Frontal cortex (tissue), 4 donors: Measurements from ENCODE around the gene TTC17. TPM values are rescaled to one million over a fixed set of nuclear protein-coding genes. Genes with fewer than 3 reads are reported as not detected.
"Not testable (repeated sequence)": the region's sequence is repeated elsewhere in the genome, so short reads cannot be mapped to it uniquely, and the experiment has no call there.

Experiments used
- DNase-seq, 2 donors: peaks; one replicate each; pipeline ENCODE4 v3.0.0; 2012; ENCODE audit warnings: low spot score in 2 of 2
- FAIRE-seq: peaks from 2 replicates; lab custom pipeline; 2012; peaks lifted over from hg19 to GRCh38; lab: Jason Lieb, UNC
- total RNA-seq: library from RNA; depleted of rRNA; stranded (reverse); fragments of >200 nt; gene quantifications from one replicate; pipeline ENCODE4 v1.2.3, GENCODE V29; 2014
- donor health status: control.
- donor health status: control.
- donor health status: control.

The TTC17 gene
- total RNA-seq, 1 donor from 2014 or later, result 91.3 TPM

DNA sequence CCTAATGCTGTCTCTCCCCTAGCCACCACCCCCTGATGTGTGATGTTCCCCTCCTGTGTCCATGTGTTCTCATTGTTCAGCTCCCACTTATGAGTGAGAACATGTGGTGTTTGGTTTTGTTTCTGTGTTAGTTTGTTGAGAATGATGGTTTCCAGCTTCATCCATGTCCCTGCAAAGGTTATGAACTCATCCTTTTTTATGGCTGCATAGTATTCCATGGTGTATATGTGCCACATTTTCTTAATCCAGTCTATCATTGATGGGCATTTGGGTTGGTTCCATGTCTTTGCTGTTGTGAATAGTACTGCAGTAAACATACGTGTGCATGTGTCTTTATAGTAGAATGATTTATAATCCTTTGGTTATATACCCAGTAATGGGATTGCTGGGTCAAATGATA, 72.2 kb downstream of the TTC17 start:
- DNase-seq, FAIRE-seq: not testable (repeated sequence)

DNA sequence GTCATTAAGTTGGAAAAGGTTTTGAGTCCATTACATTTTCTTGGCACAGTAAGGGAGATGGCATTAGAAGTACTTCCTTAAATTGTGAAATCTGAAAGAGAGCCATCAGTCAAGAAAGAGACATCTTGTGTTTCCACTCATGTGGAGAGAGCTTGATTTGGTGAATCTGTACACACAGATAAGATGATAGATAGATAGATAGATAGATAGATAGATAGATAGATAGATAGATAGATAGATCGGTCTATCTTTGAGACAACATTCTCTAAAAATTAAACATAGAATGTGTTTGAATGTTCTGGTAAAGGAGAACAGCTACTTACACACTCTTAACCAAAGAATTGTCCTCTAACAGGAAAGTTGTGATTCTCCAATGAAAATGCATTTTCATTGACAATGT, 76.2 kb downstream of the TTC17 start:
- FAIRE-seq, result no peak
- no peak for DNase-seq

DNA sequence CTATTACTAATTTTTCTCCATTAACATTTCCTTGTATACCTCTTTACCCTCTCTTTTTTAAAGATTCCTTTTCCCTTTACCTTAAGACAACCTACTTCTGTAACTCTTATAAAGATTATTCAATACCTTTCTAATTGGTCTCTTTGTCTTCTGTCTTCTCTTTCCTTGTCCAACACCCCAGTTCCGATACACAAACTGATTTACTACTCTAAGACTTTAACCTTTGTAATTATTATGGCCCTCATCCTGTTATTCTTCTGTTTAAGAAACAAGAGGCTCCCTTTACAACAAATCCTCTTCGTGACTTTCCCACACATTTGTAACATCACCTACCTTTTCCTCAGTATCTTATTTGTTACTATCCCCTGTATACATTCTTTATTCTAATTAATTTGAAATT, 81.8 kb downstream of the TTC17 start:
- DNase-seq (no peak), FAIRE-seq (no peak)

DNA sequence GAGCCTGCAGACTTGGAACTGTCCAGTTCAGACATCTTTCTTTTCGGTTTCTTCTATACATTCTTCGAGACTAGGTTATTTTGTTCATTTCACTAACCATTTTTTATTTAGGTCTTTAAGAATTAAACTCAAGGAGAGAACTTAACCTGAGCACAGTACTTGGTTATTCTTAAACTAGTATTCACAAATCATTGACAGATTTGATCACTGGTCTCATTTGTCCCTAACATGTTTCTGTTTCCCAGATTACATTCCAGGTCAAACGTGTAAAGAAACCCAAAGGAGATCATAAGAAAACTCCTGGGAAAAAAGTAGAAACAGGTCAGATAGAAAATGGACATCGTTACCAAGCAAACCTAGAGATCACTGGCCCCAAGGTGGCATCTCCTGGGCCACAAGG, 85.1 kb downstream of the TTC17 start:
- FAIRE-seq (no peak), DNase-seq (no peak)

DNA sequence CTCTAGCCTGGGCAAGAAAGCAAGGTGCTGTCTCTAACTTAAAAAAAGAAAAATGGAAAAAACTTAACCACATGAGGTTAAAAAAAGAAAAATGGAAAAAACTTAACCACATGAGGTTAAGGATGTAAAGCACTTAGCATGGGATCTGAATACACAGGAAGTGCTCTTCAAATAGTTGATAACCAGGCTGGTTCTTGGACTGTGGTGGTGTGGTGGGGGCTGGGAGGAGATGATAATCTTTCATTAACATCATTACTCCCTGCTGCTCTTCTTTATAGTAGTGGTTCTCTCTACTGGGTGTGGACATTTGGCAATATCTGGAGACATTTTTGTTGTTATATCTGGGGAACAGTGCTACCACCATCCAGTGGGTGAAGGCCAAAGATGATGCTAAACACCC, 88.4 kb downstream of the TTC17 start:
- no peak for FAIRE-seq
- DNase-seq, result no peak

DNA sequence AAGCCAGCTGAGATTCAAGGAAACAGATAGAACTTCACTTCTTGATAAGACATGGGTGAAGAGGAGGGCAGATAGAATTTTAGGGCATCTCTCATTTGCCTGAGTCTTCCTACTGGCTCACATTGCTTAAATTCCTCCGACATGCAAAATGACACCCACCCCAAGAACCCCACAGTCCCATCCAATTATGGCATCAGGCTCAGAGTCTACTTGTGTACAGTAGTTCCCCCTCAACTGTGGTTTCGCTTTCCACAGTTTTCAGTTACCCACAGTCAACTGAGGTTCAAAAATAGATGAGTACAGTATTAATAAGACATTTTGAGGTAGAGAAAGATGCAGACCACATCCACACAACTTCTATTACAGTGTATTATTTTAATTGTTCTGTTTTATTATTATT, 99.8 kb downstream of the TTC17 start:
- DNase-seq (no peak), FAIRE-seq (no peak)

DNA sequence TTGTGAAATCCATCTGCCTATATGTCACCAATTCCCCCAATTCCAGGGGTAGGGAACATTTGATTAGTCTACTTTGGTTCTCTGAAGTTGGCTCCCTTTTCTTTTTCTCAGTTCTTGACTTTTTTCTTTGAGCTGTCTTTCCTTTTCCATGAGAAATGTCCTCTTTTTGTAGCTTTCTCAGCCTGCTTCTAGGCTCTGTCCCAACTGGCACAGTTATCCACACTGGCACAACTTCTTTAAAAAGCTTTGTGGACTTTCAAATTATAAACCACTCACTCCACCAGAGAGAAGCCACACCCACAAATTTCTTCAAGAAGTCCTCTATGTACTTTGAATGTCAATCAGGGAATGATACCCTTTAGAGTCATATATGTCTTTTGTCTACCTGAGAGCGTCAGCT, 100.5 kb downstream of the TTC17 start:
- FAIRE-seq, result no peak
- no peak for DNase-seq

DNA sequence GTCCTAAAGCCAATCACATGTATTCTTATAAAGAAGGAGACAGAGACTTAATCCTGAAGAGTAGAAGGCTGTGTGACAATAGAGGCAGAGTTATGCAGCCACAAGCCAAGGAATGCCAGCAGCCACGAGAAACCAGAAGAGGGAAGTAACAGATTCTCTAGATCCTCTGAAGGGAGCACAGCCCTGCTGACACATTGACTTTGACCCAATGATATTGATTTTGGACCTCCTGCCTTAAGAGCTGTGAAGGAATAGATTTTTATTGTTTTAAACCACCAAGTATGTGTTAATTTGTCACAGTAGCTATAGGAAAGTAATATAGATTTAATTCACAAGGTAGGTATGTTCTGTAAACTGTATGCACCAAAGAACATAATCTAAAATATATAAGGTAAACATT, 103.6 kb downstream of the TTC17 start:
- FAIRE-seq (no peak), DNase-seq (no peak)

DNA sequence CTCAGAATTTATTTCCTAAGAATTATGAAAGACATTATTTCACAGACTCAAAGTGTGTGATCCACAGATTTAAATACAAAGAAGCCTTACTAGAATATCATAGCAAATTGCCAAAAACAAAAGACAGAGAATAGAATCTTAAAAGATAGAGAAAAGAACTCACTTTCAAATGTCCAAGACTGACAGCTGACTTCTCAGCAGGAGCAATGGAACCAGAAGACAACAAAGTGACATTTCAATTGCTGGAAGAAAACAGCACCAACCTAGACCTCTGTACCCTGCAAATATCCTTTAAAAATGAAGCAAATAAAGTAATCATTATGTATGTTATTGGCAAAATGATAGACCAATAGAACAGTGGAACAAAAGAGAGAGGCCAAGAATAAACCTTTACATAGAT, 109.2 kb downstream of the TTC17 start:
- FAIRE-seq (no peak), DNase-seq (no peak)

DNA sequence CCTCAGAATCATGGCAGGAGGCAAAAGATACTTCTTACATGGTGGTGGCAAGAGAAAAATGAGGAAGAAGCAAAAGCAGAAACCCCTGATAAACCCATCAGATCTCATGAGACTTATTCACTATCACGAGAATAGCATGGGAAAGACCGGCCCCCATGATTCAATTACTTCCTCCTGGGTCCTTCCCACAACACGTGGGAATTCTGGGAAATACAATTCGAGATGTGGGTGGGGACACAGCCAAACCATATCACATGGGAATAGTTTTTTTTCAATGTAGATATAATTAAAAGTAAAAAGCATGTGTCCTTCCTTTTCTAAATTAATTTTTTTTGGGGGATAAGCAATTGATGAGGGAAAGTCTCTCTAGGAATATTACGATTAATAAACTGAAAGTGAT, 118.8 kb downstream of the TTC17 start:
- not testable (repeated sequence) for DNase-seq, FAIRE-seq

DNA sequence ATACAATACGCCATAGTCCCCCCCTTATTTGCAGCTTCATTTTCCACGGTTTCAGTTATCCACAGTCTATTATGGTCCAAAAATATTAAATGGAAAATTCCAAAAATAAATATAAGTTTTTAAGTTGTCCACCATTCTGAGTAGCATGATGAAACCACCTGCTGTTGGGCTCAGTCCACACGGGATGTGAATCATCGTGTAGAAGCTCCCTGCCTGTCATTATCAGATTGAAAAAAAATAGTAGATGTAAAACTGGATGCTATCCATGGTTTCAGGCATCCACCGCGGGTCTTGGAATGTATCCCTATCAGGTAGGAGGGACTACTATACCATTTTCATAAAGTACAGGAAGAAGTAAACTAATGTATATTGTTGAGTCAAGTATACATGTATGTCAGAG, 127.4 kb downstream of the TTC17 start:
- FAIRE-seq (no peak), DNase-seq (no peak)

DNA sequence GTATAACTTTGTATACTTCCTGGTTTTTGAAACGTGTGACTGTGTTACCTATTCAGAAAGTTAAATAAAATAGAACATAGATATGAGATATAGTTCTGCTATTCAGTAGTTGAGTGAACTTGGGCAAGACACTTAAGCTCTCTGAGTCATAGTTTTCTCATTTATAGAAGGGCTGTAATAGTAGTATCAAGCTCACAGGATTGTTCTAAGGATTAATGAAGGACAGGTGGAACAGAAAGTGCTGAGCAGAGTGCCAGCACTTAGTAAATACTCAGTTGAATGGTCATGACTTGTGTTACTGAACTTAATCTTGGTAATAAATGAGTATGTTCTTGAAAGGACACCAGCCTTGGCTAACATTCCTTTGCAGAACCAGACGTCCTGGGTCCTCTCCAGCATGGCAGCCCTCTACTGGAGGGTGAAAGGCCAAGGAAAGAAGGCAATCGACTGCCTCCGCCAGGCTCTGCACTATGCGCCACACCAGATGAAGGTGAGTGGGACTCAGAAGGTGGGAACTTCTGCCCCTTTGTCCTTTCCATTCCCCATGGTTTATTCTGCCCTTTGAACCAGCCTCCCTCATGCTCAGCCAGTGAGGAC, 131.2 kb downstream of the TTC17 start:
- FAIRE-seq (no peak), DNase-seq (no peak)

DNA sequence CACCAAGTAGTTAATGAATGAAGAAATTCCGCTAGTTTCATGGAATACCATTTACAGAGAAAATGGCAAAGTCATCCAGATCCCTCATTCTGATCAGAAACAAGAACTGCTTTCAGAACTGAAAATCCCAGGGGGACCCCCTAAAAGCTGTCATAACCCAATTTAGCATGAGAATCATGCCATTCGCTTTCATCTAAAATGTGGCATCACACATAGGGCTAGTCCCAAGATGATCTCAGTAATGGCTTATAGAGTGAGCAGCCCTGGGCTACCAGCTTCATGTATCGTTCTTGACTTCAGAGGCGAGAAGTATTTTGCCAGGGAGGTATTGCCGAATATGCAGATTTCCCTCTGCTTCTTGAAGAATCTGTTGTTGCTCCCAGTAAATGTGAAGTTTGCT, 134.0 kb downstream of the TTC17 start:
- no peak for FAIRE-seq
- no peak for DNase-seq

DNA sequence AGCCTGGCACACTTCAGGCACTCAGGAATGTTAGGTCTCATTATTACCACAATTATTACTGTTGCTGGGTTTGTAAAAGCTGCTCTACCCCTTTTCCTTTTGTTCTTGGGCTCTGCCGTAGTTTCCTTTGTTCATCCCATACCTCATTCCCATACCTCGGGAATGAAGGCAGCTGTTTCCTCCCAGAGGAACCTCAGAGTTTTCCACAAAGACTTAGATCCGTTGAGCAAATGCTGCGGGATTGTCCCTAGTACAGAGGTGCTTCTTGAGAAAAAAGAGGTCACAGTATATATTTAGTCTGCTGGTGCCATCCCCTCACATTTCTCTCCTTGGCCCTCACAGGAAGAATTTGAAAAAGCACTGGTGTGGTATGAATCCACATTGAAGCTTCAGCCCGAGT, 134.7 kb downstream of the TTC17 start:
- no peak for FAIRE-seq

DNA sequence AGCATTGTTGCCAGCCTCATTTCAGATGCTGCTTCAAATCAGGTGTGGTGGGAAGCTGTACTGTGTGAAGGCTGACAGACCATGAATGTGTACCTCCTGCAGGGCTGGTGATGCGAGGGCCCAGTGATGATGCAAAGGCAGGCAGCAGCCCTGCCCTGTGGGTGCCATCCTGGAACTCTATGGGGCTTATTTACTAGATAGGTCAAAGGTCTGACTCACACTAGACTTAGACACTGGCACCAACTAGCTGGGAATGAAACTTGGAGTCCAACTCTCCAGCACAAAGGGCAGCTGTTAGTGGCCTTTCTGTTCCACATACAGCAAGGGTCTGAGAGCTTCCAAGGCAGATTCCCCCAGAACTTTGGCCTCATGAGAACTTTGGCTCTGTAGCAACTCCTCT, 138.4 kb downstream of the TTC17 start:
- DNase-seq (no peak), FAIRE-seq (no peak)

More for the DNA sequence above, 134.7 kb downstream of the TTC17 start:
- DNase-seq, result no peak

DNA sequence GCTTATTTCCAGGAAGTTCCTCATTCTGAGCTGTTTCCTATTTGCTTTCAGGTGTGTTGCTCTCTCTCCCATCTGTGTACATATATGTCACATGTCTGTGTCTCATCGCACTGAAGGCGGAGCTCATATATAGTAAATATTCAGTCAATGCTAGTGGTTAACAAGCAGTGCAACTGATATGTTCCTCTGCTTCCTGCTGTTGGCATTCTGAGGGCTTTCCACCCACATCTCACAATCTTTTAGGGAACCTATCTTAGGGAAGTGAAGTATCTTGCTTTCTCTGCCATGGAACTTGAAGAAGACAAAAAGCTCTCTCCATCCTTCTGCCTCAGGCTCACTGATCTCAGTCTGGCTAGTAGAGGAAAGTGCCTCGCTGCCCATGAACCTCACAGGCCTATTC, 139.8 kb downstream of the TTC17 start:
- no peak for DNase-seq
- FAIRE-seq, result no peak

DNA sequence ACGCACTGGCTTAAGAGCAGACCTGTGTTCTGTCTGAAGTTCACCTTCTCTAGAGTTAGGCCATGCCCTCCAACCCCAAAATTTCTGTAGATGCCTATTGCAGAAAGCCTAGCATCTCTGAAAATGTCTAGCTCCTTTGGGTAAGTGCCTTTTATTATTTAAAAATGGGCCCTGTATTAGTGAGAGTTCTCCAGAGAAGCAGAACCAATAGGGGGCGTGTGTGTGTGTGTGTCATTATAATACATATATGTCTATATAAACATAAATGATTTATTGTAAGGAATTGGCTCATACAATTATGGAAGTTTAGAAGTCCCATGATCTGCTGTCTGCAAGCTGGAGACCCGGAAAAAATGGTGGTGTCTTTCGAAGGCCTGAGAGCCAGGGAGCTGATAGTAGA, 144.7 kb downstream of the TTC17 start:
- DNase-seq (no peak), FAIRE-seq (no peak)

DNA sequence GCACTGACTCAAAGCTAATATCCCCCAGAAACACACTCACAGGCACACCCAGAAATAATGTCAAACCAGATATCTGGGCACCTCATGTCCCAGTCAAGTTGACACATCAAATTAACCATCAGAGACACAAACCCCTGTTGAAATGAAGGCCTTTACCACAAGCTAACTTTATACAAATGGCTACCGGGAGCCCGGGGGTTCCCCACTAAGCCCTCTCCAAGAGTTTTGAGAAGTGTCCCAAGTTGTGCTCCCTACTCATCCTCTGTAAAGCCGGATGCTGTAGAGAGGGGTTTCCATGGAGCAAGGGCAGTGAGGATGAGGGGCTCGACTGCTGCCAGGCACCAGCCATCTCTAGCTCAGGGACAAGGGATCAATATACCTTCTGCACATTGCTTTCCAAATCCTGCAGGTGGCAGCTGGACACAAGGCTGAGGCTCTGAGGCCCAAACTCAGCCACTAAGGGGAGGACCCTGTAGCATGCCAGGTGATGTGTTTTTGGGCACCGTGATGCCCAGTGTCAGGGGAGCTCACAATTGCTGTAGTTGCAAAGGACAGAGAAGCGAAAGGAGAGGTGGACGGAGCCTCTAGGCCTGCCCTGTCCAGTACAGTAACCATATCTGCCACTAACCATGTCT, 145.7 kb downstream of the TTC17 start:
- DNase-seq (peak in 1 of 2 donors; percentile 33), FAIRE-seq (no peak)

DNA sequence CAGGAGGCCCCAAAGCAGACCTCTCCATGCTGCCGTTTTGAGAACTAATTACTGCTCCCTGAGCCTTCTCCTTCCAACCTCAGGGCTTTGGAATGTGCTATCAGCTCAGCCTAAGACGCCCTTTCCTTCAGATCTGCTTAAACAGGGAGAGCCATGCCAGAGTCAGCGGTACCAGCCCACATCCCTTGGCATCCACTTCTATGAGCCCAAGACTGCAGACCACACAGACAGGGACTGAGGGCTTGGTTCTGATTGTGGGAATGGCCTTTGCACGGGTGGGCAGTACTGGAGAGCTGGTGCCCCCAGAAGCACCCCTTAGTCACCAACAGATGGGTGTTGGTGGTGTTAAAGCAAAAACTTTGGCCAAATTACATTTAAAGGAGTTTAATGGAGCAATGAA, 146.5 kb downstream of the TTC17 start:
- DNase-seq (no peak), FAIRE-seq (no peak)

DNA sequence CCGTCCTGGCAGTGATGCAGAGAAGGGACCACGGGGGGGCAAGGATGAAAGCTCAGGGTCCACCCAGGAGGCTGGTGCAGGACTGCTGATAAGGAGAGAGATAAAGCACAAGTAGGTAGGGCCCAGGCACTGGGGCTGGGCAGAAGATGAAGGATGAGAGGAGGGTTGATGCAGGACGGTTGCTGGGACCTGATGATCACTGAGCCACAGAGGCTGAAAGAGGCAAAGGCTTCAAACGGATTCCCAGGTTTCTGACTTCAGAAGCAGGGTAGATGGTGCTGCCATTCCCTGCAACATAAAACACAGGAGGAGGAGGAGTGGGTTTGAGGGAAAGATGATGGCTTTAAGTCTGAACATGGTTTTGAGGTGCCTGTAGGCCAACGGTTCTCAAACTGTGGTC, 148.5 kb downstream of the TTC17 start:
- FAIRE-seq (no peak), DNase-seq (no peak)

DNA sequence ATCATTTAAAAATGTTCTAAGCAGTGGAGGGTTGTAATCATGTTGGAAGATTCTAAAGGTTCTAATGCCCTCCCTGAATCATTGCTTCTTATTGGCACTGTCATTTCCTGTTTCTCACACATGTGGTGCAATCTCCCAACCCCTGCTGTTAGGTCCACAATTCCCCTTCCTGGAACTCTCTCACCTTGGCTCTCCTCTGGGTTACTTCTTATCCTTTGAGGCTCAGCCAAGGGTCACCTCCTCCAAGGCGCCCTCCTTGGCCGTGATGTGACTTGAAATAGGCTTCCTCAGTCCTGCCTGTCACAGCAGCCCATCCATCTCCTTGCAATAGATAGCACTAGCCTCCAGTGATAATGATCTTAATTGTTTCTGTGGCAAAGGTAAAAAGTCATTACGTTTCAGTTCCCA, 149.8 kb downstream of the TTC17 start:
- DNase-seq (no peak), FAIRE-seq (no peak)

DNA sequence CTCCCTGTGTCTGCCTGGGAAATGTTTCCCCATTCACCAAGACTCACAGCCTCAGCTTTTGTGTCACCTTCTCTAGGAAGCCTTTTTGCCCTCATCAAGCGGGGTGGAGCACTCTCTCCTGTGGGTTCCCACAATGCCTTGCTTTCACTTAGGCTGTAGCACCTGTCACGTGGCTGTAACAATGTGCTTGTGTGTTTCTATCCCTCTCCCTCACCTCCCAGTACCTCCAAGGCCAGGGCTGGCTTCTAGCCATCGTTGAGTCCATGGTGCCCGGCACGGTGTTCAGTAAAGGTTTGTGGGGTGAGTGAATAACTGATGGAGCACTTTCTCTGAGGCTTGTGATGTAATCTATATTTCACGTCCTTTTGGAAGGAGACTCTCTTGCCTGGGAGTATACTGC, 153.2 kb downstream of the TTC17 start:
- FAIRE-seq, result no peak

More for the DNA sequence above, 153.2 kb downstream of the TTC17 start:
- no peak for DNase-seq
